ENCODE results near the gene ENOX1.

- TF ChIP-seq CTCF (IDR thresholded peaks at IDR 0.05) = no peak
- TF ChIP-seq POLR2A (IDR thresholded peaks at IDR 0.05) = no peak
Observed at GRCh38 chr13:43512221-43512620, 274.6 kb downstream of the ENOX1 start.
